ENCODE results near the gene WARS2. TPM values are rescaled to one million over a fixed set of nuclear protein-coding genes. Genes with fewer than 3 reads are reported as not detected.

The WARS2 gene
- total RNA-seq, 2 donors from 2014 or later: 19.4 to 21.3 TPM

DNA sequence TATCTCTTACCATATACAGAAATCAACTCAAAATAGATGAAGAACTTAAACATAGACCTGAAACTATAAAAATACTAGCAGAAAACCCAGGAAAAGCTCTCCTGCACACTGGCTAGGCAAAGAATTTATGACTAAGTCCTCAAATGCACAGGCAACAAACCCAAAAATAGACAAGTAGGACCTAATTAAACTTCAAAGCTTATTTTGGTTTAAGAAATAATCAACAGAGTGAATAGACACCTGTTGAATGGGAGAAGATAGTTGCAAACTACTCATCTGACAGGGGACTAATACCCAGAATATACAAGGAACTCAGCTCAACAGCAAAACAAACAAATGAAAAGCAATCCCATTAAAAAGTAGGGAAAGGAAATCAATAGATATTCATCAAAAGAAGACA lies 40.7 kb downstream of the WARS2 start:
- Mint-ChIP-seq H3K9me3 (no peaks in the 10 kb centered on the region), H3K4me1 (ENCODE audit: low read depth) (no peaks in the 10 kb centered on the region), H3K4me3 (no peak overlapping the region), H3K27ac (no peak overlapping the region), H3K27me3 (ENCODE audit: low read depth) (no peaks in the 10 kb centered on the region), H3K36me3 (ENCODE audit: insufficient read depth in 2 of 2) (peaks cover 0 to 2% of the 10 kb centered on the region in 2 donors)
- DNase-seq (no peak), ATAC-seq (replicated peaks in 1 of 2) (no peak)

DNA sequence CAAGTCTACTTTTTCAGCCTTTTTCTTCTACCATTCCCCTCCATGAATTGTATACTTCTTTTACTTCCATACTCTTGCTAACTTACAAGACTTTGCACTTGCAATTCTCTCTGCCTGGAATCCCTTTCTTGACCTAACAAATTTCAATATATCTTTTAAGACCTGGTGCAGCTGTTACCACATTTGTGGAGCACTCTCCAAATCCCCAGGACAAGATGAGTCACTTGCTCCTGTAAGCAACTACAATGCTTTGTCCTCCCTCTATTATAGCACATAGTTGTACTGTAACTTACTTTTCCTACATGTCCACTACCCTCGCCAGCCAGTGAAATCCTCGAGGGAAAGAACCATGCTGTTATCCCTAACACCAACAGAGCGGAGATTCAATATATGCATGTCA lies 43.1 kb downstream of the WARS2 start:
- no peak overlapping the region for H3K27ac Mint-ChIP-seq
- no peaks in the 10 kb centered on the region for H3K4me1 Mint-ChIP-seq (ENCODE audit: low read depth)
- H3K27me3 Mint-ChIP-seq (ENCODE audit: low read depth): no peaks in the 10 kb centered on the region
- DNase-seq (no peak), ATAC-seq (replicated peaks in 1 of 2) (no peak)
- peaks cover 1 to 2% of the 10 kb centered on the region in 2 donors for H3K36me3 Mint-ChIP-seq (ENCODE audit: insufficient read depth in 2 of 2)
- H3K9me3 Mint-ChIP-seq: peaks cover 0 to under 1% of the 10 kb centered on the region in 2 donors
- H3K4me3 Mint-ChIP-seq: no peak overlapping the region

GRCh38 chr1:119093721-119094120 lies 46.7 kb downstream of the WARS2 start:
- no peak for ATAC-seq (replicated peaks in 1 of 2)
- DNase-seq: no peak
- Mint-ChIP-seq H3K27me3 (ENCODE audit: low read depth) (no peaks in the 10 kb centered on the region), H3K4me3 (no peak overlapping the region), H3K4me1 (ENCODE audit: low read depth) (no peaks in the 10 kb centered on the region), H3K27ac (no peak overlapping the region), H3K9me3 (peaks cover 2% of the 10 kb centered on the region in 2 donors), H3K36me3 (ENCODE audit: insufficient read depth in 2 of 2) (peaks cover 3% of the 10 kb centered on the region in 2 donors)

DNA sequence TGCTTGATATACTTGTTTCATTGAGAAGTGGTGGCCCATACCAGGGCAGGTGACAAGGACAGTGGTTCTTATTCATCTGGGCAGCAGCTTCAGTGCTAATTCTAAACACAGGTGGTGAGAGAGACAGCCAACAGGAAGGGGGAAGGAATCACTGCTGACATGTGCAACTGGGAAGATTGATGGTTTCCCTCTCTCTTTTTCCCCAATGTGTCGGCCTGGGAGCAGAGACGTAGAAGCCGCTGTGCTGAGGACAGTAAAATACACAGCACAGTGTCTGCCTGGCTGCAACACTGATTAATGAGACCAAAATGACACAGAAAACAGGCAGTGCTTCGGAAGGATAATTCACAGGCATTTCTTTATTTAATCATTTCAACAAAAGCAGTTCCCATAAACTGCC lies 48.8 kb downstream of the WARS2 start:
- Mint-ChIP-seq H3K9me3 (peaks cover 5% of the 10 kb centered on the region in 2 donors), H3K4me3 (no peak overlapping the region), H3K27me3 (ENCODE audit: low read depth) (no peaks in the 10 kb centered on the region), H3K4me1 (ENCODE audit: low read depth) (no peaks in the 10 kb centered on the region), H3K27ac (no peak overlapping the region), H3K36me3 (ENCODE audit: insufficient read depth in 2 of 2) (peaks cover 3 to 5% of the 10 kb centered on the region in 2 donors)
- ATAC-seq (replicated peaks in 1 of 2) (no peak), DNase-seq (no peak)

- DNase-seq (no peak), ATAC-seq (replicated peaks in 1 of 2) (no peak)
- H3K36me3 Mint-ChIP-seq (ENCODE audit: insufficient read depth in 2 of 2): peaks cover 8% of the 10 kb centered on the region in 2 donors
- no peak overlapping the region for H3K27ac Mint-ChIP-seq
- no peaks in the 10 kb centered on the region for H3K4me1 Mint-ChIP-seq (ENCODE audit: low read depth)
- no peaks in the 10 kb centered on the region for H3K27me3 Mint-ChIP-seq (ENCODE audit: low read depth)
- peaks cover 10% of the 10 kb centered on the region in 2 donors for H3K9me3 Mint-ChIP-seq
- H3K4me3 Mint-ChIP-seq: no peak overlapping the region
These were observed 50.2 kb downstream of the WARS2 start for GRCh38 chr1:119090250-119090649.

DNA sequence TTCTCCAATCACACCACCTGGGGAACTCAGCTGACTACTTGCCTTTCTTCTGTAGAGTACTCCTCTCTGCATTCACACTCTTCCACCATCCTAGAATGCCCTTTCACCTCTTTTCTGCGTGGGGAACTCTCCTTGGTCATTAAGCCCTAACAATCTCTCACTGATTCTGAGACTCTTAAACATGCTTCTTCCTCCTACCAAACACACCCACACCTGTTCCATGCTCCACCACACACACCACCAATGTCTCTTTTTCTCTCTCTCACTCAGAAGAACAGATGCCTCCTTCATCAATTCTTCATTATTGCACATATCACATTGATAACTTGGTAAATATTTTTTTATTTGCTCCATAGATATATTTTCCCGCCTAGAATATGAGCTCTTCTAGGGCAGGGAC lies 53.6 kb downstream of the WARS2 start:
- DNase-seq (no peak), ATAC-seq (replicated peaks in 1 of 2) (no peak)
- Mint-ChIP-seq H3K27me3 (ENCODE audit: low read depth) (no peaks in the 10 kb centered on the region), H3K4me3 (no peak overlapping the region), H3K36me3 (ENCODE audit: insufficient read depth in 2 of 2) (peaks cover 6 to 9% of the 10 kb centered on the region in 2 donors), H3K27ac (no peak overlapping the region), H3K4me1 (ENCODE audit: low read depth) (no peaks in the 10 kb centered on the region), H3K9me3 (peaks cover 12 to 13% of the 10 kb centered on the region in 2 donors)

- no peaks in the 10 kb centered on the region for H3K4me1 Mint-ChIP-seq (ENCODE audit: low read depth)
- no peak overlapping the region for H3K4me3 Mint-ChIP-seq
- DNase-seq: no peak
- peaks cover 12 to 13% of the 10 kb centered on the region in 2 donors for H3K9me3 Mint-ChIP-seq
- ATAC-seq (replicated peaks in 1 of 2): no peak
- H3K27me3 Mint-ChIP-seq (ENCODE audit: low read depth): no peaks in the 10 kb centered on the region
- no peak overlapping the region for H3K27ac Mint-ChIP-seq
- H3K36me3 Mint-ChIP-seq (ENCODE audit: insufficient read depth in 2 of 2): peaks cover 5 to 14% of the 10 kb centered on the region in 2 donors
These were observed 55.7 kb downstream of the WARS2 start for GRCh38 chr1:119084798-119085197.

DNA sequence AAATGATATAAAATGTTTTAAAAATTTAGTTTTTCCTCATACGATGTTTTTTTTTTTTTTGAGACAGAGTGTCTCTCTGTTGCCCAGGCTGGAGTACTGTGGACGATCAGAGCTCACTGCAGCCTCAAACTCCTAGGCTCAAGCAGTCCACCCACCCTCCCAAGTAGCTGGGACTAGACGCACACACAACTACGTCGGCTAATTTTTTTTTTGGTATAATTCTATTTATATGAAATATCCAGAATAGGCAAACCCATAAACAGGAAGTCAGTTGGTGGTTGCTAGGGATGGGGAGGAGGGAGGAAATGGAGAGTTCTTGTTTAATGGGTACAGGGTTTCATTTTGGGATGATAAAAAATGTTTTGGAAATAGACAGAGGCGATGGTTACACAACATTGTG lies 56.5 kb downstream of the WARS2 start:
- DNase-seq: no peak
- no peak overlapping the region for H3K27ac Mint-ChIP-seq
- ATAC-seq (replicated peaks in 1 of 2): no peak
- H3K9me3 Mint-ChIP-seq: peaks cover 10 to 13% of the 10 kb centered on the region in 2 donors
- no peaks in the 10 kb centered on the region for H3K27me3 Mint-ChIP-seq (ENCODE audit: low read depth)
- no peak overlapping the region for H3K4me3 Mint-ChIP-seq
- H3K4me1 Mint-ChIP-seq (ENCODE audit: low read depth): no peaks in the 10 kb centered on the region
- H3K36me3 Mint-ChIP-seq (ENCODE audit: insufficient read depth in 2 of 2): peaks cover 5 to 15% of the 10 kb centered on the region in 2 donors

- H3K27me3 Mint-ChIP-seq (ENCODE audit: low read depth): no peaks in the 10 kb centered on the region
- peaks cover 10 to 13% of the 10 kb centered on the region in 2 donors for H3K9me3 Mint-ChIP-seq
- no peak overlapping the region for H3K27ac Mint-ChIP-seq
- H3K36me3 Mint-ChIP-seq (ENCODE audit: insufficient read depth in 2 of 2): peaks cover 5 to 15% of the 10 kb centered on the region in 2 donors
- H3K4me3 Mint-ChIP-seq: no peak overlapping the region
- DNase-seq: no peak
- ATAC-seq (replicated peaks in 1 of 2): no peak
- no peaks in the 10 kb centered on the region for H3K4me1 Mint-ChIP-seq (ENCODE audit: low read depth)
These were observed 57.0 kb downstream of the WARS2 start for GRCh38 chr1:119083479-119083878.

DNA sequence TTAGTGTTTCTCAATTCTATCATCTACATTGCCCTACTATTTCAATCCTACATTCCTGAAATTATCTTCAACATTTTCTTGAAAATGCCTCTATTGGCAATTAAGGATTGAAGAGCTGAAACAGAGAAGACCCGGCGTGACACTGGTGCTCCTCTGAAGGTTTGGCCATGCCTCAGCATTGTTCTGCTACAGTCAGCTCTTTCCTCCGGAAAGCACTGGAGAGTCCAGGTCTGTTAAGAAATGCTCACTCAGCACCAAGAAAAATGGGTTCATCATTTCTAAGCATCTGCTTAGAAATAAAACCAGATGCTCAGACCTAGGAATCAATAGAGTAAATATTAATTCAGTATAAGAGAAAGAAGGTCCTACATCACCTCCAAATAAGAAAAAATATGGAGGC lies 58.8 kb downstream of the WARS2 start:
- H3K9me3 Mint-ChIP-seq: peaks cover 8 to 11% of the 10 kb centered on the region in 2 donors
- H3K36me3 Mint-ChIP-seq (ENCODE audit: insufficient read depth in 2 of 2): peaks cover 3 to 15% of the 10 kb centered on the region in 2 donors
- no peak overlapping the region for H3K4me3 Mint-ChIP-seq
- DNase-seq (no peak), ATAC-seq (replicated peaks in 1 of 2) (no peak)
- H3K27ac Mint-ChIP-seq: no peak overlapping the region
- no peaks in the 10 kb centered on the region for H3K27me3 Mint-ChIP-seq (ENCODE audit: low read depth)
- no peaks in the 10 kb centered on the region for H3K4me1 Mint-ChIP-seq (ENCODE audit: low read depth)

GRCh38 chr1:119081267-119081666 lies 59.2 kb downstream of the WARS2 start:
- H3K4me1 Mint-ChIP-seq (ENCODE audit: low read depth): no peaks in the 10 kb centered on the region
- H3K36me3 Mint-ChIP-seq (ENCODE audit: insufficient read depth in 2 of 2): peaks cover 3 to 15% of the 10 kb centered on the region in 2 donors
- no peak overlapping the region for H3K4me3 Mint-ChIP-seq
- H3K27ac Mint-ChIP-seq: no peak overlapping the region
- ATAC-seq (replicated peaks in 1 of 2) (no peak), DNase-seq (no peak)
- H3K27me3 Mint-ChIP-seq (ENCODE audit: low read depth): no peaks in the 10 kb centered on the region
- peaks cover 7 to 11% of the 10 kb centered on the region in 2 donors for H3K9me3 Mint-ChIP-seq

- DNase-seq: no peak
- Mint-ChIP-seq H3K36me3 (ENCODE audit: insufficient read depth in 2 of 2) (peaks cover 1 to 13% of the 10 kb centered on the region in 2 donors), H3K9me3 (peaks cover 6 to 10% of the 10 kb centered on the region in 2 donors), H3K4me3 (no peak overlapping the region), H3K4me1 (ENCODE audit: low read depth) (no peaks in the 10 kb centered on the region), H3K27ac (no peak overlapping the region), H3K27me3 (ENCODE audit: low read depth) (no peaks in the 10 kb centered on the region)
- no peak for ATAC-seq (replicated peaks in 1 of 2)
These were observed 59.9 kb downstream of the WARS2 start for GRCh38 chr1:119080586-119080985.

- Mint-ChIP-seq H3K27ac (no peak overlapping the region), H3K9me3 (peaks cover 0 to 4% of the 10 kb centered on the region in 2 donors), H3K4me1 (ENCODE audit: low read depth) (no peaks in the 10 kb centered on the region), H3K36me3 (ENCODE audit: insufficient read depth in 2 of 2) (peaks cover 0 to 9% of the 10 kb centered on the region in 2 donors), H3K4me3 (no peak overlapping the region), H3K27me3 (ENCODE audit: low read depth) (no peaks in the 10 kb centered on the region)
- ATAC-seq (replicated peaks in 1 of 2): no peak
- DNase-seq: no peak
These were observed 60.6 kb downstream of the WARS2 start for GRCh38 chr1:119079881-119080280.

- ATAC-seq (replicated peaks in 1 of 2): no peak
- H3K9me3 Mint-ChIP-seq: peaks cover 4 to 8% of the 10 kb centered on the region in 2 donors
- H3K36me3 Mint-ChIP-seq (ENCODE audit: insufficient read depth in 2 of 2): peaks cover 8 to 15% of the 10 kb centered on the region in 2 donors
- no peaks in the 10 kb centered on the region for H3K4me1 Mint-ChIP-seq (ENCODE audit: low read depth)
- H3K4me3 Mint-ChIP-seq: no peak overlapping the region
- no peak for DNase-seq
- no peak overlapping the region for H3K27ac Mint-ChIP-seq
- H3K27me3 Mint-ChIP-seq (ENCODE audit: low read depth): no peaks in the 10 kb centered on the region
These were observed 64.8 kb downstream of the WARS2 start for GRCh38 chr1:119075614-119076013.

Data from activated T-cell treated with anti-CD3 and anti-CD28 coated beads, Interleukin-2, amount 50 U/mL, for 72 hours (primary cell).